Neural cell (in vitro differentiated cells): ENCODE measurements around the gene NLRP3. TPM values are rescaled to one million over a fixed set of nuclear protein-coding genes. Genes with fewer than 3 reads are reported as not detected.

Experiments
- H2AFZ ChIP-seq: fragments of 200-600, 300-800 bp; sonication (generic), shearing (Covaris generic); 2 replicates; pipeline ENCODE4 v1.6.0; 2014; ENCODE audit warnings: low read depth, mild to moderate bottlenecking, antibody characterized with exemption, low read length, moderate library complexity
- H3F3A ChIP-seq: fragments of 200-600 bp; shearing (Covaris generic); 2 replicates; pipeline ENCODE4 v1.6.1; 2016; ENCODE audit warnings: mild to moderate bottlenecking, moderate library complexity, mixed read lengths, antibody characterized with exemption, low read length; ENCODE audit not compliant: insufficient read depth, poor library complexity, severe bottlenecking
- H3K27ac ChIP-seq: fragments of 200-600, 300-800 bp; sonication (generic), shearing (Covaris generic); 2 replicates; pipeline ENCODE4 v1.5.1; 2014; ENCODE audit warnings: mild to moderate bottlenecking, low read length, moderate library complexity
- H3K27me3 ChIP-seq: fragments of 300-800, 200-600 bp; sonication (generic), shearing (Covaris generic); 2 replicates; pipeline ENCODE4 v1.6.0; 2014; ENCODE audit warnings: mild to moderate bottlenecking, low read depth, low read length, moderate library complexity; ENCODE audit not compliant: insufficient read depth
- H3K36me3 ChIP-seq: fragments of 300-800, 200-600 bp; sonication (generic), shearing (Covaris generic); 2 replicates; pipeline ENCODE4 v1.5.1; 2014; ENCODE audit warnings: mild to moderate bottlenecking, antibody characterized with exemption, low read length, moderate library complexity; ENCODE audit not compliant: insufficient read depth
- H3K4me2 ChIP-seq: fragments of 300-800, 200-600 bp; sonication (generic), shearing (Covaris generic); 2 replicates; pipeline ENCODE4 v1.6.0; 2014; ENCODE audit warnings: mild to moderate bottlenecking, low read length
- H3K4me3 ChIP-seq: fragments of 300-800, 200-600 bp; sonication (generic), shearing (Covaris generic); 2 replicates; pipeline ENCODE4 v1.5.1; 2014; ENCODE audit warnings: mild to moderate bottlenecking, low read length, moderate library complexity
- H3K79me2 ChIP-seq: fragments of 200-600 bp; shearing (Covaris generic); replicated peaks from 2 replicates; pipeline ENCODE4 v1.6.0; 2014; ENCODE audit warnings: mild to moderate bottlenecking, low read length, moderate library complexity; ENCODE audit not compliant: insufficient read depth
- H3K9ac ChIP-seq: fragments of 300-800, 200-600 bp; sonication (generic), shearing (Covaris generic); 2 replicates; pipeline ENCODE4 v1.6.1; 2016; ENCODE audit warnings: mild to moderate bottlenecking, low read length, mixed read lengths
- H3K9me2 ChIP-seq: fragments of 200-600 bp; shearing (Covaris generic); 2 replicates; pipeline ENCODE4 v1.6.1; 2016; ENCODE audit warnings: mild to moderate bottlenecking, low read length, mixed read lengths; ENCODE audit not compliant: insufficient read depth
- H3K9me3 ChIP-seq: fragments of 200-600, 300-800 bp; sonication (generic), shearing (Covaris generic); 2 replicates; pipeline ENCODE4 v1.6.1; 2016; ENCODE audit warnings: mild to moderate bottlenecking, mixed run types, low read length, moderate library complexity, mixed read lengths
- H4K20me1 ChIP-seq: fragments of 200-600 bp; shearing (Covaris generic); 2 replicates; pipeline ENCODE4 v1.6.1; 2016; ENCODE audit warnings: mild to moderate bottlenecking, mixed run types; ENCODE audit not compliant: insufficient read depth
- EP300 ChIP-seq: fragments of 450-650 bp; conservative IDR thresholded peaks from 2 replicates; pipeline ENCODE4 v1.6.1; 2014; ENCODE audit warnings: antibody characterized with exemption, mild to moderate bottlenecking, moderate library complexity; ENCODE audit not compliant: poor library complexity, severe bottlenecking
- EZH2 ChIP-seq: fragments of 200-600, 300-800 bp; shearing (Covaris generic), sonication (generic); IDR thresholded peaks from 2 replicates; pipeline ENCODE4 v1.6.1; 2014; ENCODE audit warnings: antibody characterized with exemption, low read length, borderline replicate concordance, mild to moderate bottlenecking; ENCODE audit not compliant: insufficient read depth, poor library complexity, severe bottlenecking
- MXI1 ChIP-seq: fragments of 450-650 bp; conservative IDR thresholded peaks from 2 replicates; pipeline ENCODE4 v1.6.1; 2014; ENCODE audit warnings: antibody characterized with exemption, mild to moderate bottlenecking; ENCODE audit not compliant: poor library complexity, severe bottlenecking
- POLR2AphosphoS5 ChIP-seq: IDR thresholded peaks from 2 replicates; pipeline ENCODE4 v1.6.1; 2012
- RAD21 ChIP-seq: fragments of 450-650 bp; conservative IDR thresholded peaks from 2 replicates; pipeline ENCODE4 v1.6.1; 2014; ENCODE audit warnings: antibody characterized with exemption, mild to moderate bottlenecking, moderate library complexity
- SMC3 ChIP-seq: fragments of 450-650 bp; conservative IDR thresholded peaks from 2 replicates; pipeline ENCODE4 v1.6.1; 2014; ENCODE audit warnings: antibody characterized with exemption, mild to moderate bottlenecking, moderate library complexity; ENCODE audit not compliant: poor library complexity
- TAF1 ChIP-seq: IDR thresholded peaks from 2 replicates; pipeline ENCODE4 v1.6.1; 2012; ENCODE audit warnings: low read depth
- polyA plus RNA-seq: library from polyadenylated mRNA; depleted of rRNA; stranded (reverse); fragments of >200 nt; gene quantifications from 2 replicates; pipeline ENCODE4 v1.2.3, GENCODE V29; 2014
- TF ChIP-seq, protein P1 (sequence below): IDR thresholded peaks from 2 replicates; pipeline ENCODE4 v1.6.1; 2012; ENCODE audit warnings: borderline replicate concordance
- TF ChIP-seq, protein P2 (sequence below): fragments of 450-650 bp; IDR thresholded peaks from 2 replicates; pipeline ENCODE4 v1.5.1; 2014; ENCODE audit warnings: antibody characterized with exemption, mild to moderate bottlenecking, moderate library complexity; ENCODE audit not compliant: poor library complexity, severe bottlenecking

Gene NLRP3
- polyA plus RNA-seq, 1 donor from 2014 or later = 0.36 TPM

DNA sequence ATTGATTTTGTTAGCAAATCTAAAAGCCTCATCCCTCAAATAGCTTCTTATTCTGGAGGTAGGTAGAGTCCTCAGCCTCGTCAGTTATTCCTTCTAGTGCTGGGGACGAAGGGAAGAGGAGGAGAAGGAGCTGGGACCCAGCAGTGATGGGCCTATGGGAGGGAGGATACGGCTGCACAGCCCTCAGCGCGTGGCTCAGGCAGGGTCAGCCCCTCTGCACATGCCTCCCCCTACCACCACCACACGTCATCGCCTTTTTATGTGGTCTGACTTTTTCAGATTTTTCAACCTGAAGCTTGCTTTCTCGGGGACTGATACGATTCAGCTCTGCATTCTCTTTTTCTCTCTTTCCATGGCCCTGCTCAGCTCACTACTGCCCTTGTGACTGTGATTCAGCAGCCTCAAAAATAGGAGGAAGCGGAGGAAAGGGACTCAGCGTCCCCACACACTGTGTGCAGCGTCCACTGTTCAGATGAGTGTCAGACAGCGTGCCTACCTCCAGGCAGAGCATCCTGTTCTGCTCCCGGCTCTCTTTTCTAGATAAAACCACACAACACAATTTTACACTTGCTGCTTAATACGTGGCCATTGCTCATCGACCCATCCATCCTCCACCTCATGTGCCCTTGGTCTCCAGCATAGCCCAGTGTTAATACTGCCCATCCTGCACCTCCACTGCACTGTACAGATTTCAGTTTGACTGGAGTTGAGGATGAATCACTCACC lies 41.1 kb downstream of the NLRP3 start:
- Histone ChIP-seq H3K9me2 (no peaks in the 10 kb centered on the region), H3K9me3 (no peaks in the 10 kb centered on the region), H3K4me3 (no peak overlapping the region), H4K20me1 (no peaks in the 10 kb centered on the region), H3K27me3 (no peaks in the 10 kb centered on the region), H3K79me2 (no peaks in the 10 kb centered on the region), H3K9ac (no peak overlapping the region), H3K4me2 (no peak overlapping the region), H3K36me3 (no peaks in the 10 kb centered on the region), H2AFZ (no peak overlapping the region), H3K27ac (no peak overlapping the region), H3F3A (no peaks in the 10 kb centered on the region)
- TF ChIP-seq EZH2 = no peak

DNA sequence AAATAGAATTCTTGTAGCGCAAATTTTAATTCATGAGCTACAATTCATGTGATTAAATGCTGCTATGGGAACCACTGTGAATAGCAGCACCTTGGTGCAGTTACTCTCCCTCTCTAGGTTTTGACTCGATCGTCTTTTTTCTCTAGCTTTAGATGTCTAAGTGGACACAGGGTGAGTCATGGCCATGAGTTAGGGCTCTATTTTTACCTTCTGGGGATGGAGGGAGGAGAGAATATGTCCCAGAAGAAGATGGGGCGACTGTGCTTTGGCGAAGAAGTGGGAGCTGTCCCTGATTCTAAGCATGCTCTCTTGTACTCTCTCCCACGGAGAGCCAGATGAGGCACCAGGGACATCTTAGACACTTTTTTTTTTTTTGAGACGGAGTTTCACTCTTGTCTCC lies 43.5 kb downstream of the NLRP3 start:
- no peak overlapping the region for H3K4me3 ChIP-seq
- no peak overlapping the region for H3K27ac ChIP-seq
- no peak overlapping the region for H3K9ac ChIP-seq
- H3K36me3 ChIP-seq = no peaks in the 10 kb centered on the region
- no peaks in the 10 kb centered on the region for H3K27me3 ChIP-seq
- H3K9me3 ChIP-seq = no peaks in the 10 kb centered on the region
- no peak overlapping the region for H3K4me2 ChIP-seq
- H3K9me2 ChIP-seq = no peaks in the 10 kb centered on the region
- H3F3A ChIP-seq = no peaks in the 10 kb centered on the region
- no peak overlapping the region for H2AFZ ChIP-seq
- no peaks in the 10 kb centered on the region for H4K20me1 ChIP-seq
- H3K79me2 ChIP-seq = no peaks in the 10 kb centered on the region
- TF ChIP-seq RAD21 (no peak), POLR2AphosphoS5 (no peak), TAF1 (no peak), EP300 (no peak), EZH2 (no peak), MXI1 (no peak), SMC3 (no peak)
- TF ChIP-seq, protein P1, sequence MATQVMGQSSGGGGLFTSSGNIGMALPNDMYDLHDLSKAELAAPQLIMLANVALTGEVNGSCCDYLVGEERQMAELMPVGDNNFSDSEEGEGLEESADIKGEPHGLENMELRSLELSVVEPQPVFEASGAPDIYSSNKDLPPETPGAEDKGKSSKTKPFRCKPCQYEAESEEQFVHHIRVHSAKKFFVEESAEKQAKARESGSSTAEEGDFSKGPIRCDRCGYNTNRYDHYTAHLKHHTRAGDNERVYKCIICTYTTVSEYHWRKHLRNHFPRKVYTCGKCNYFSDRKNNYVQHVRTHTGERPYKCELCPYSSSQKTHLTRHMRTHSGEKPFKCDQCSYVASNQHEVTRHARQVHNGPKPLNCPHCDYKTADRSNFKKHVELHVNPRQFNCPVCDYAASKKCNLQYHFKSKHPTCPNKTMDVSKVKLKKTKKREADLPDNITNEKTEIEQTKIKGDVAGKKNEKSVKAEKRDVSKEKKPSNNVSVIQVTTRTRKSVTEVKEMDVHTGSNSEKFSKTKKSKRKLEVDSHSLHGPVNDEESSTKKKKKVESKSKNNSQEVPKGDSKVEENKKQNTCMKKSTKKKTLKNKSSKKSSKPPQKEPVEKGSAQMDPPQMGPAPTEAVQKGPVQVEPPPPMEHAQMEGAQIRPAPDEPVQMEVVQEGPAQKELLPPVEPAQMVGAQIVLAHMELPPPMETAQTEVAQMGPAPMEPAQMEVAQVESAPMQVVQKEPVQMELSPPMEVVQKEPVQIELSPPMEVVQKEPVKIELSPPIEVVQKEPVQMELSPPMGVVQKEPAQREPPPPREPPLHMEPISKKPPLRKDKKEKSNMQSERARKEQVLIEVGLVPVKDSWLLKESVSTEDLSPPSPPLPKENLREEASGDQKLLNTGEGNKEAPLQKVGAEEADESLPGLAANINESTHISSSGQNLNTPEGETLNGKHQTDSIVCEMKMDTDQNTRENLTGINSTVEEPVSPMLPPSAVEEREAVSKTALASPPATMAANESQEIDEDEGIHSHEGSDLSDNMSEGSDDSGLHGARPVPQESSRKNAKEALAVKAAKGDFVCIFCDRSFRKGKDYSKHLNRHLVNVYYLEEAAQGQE = no peak
- TF ChIP-seq, protein P2, sequence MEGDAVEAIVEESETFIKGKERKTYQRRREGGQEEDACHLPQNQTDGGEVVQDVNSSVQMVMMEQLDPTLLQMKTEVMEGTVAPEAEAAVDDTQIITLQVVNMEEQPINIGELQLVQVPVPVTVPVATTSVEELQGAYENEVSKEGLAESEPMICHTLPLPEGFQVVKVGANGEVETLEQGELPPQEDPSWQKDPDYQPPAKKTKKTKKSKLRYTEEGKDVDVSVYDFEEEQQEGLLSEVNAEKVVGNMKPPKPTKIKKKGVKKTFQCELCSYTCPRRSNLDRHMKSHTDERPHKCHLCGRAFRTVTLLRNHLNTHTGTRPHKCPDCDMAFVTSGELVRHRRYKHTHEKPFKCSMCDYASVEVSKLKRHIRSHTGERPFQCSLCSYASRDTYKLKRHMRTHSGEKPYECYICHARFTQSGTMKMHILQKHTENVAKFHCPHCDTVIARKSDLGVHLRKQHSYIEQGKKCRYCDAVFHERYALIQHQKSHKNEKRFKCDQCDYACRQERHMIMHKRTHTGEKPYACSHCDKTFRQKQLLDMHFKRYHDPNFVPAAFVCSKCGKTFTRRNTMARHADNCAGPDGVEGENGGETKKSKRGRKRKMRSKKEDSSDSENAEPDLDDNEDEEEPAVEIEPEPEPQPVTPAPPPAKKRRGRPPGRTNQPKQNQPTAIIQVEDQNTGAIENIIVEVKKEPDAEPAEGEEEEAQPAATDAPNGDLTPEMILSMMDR = no peak
